HG03066 (cell line): ENCODE results near the gene CYBC1.
"Not testable (repeated sequence)": the region's sequence is repeated elsewhere in the genome, so short reads cannot be mapped to it uniquely, and the experiment has no call there.

Experiments
- ATAC-seq: cut with Tn5 transposase; IDR thresholded peaks from one replicate; pipeline ENCODE4 v1.9.1; 2021; ENCODE audit warnings: low read depth; ENCODE audit not compliant: unreplicated experiment

The CYBC1 gene

GRCh38 chr17:82480318-82480717 is 29.8 kb upstream of the CYBC1 start:
- ATAC-seq: no peak

- ATAC-seq: no peak
Observed at GRCh38 chr17:82479602-82480001, 29.1 kb upstream of the CYBC1 start.

- ATAC-seq: no peak
Observed at GRCh38 chr17:82477934-82478333, 27.4 kb upstream of the CYBC1 start.

- ATAC-seq: no peak
Observed at GRCh38 chr17:82475458-82475857, 24.9 kb upstream of the CYBC1 start.

- no peak for ATAC-seq
Observed at GRCh38 chr17:82474223-82475010, 23.9 kb upstream of the CYBC1 start.

GRCh38 chr17:82470065-82470464 is 19.5 kb upstream of the CYBC1 start:
- no peak for ATAC-seq

- ATAC-seq: no peak
Observed at GRCh38 chr17:82468692-82469091, 18.1 kb upstream of the CYBC1 start.

GRCh38 chr17:82465023-82465603 is 14.6 kb upstream of the CYBC1 start:
- ATAC-seq: no peak

GRCh38 chr17:82464567-82464929 is 14.0 kb upstream of the CYBC1 start:
- ATAC-seq: no peak

GRCh38 chr17:82463925-82464566 is 13.5 kb upstream of the CYBC1 start:
- no peak for ATAC-seq

GRCh38 chr17:82463391-82463790 is 12.8 kb upstream of the CYBC1 start:
- ATAC-seq: no peak

- no peak for ATAC-seq
Observed at GRCh38 chr17:82461827-82462524, 11.4 kb upstream of the CYBC1 start.

GRCh38 chr17:82459936-82460335 is 9.4 kb upstream of the CYBC1 start:
- ATAC-seq: not testable (repeated sequence)

GRCh38 chr17:82458885-82459424 is 8.4 kb upstream of the CYBC1 start:
- peak; percentile 13 for ATAC-seq

- ATAC-seq: peak; percentile 95
Observed at GRCh38 chr17:82458179-82458884, 7.8 kb upstream of the CYBC1 start, which contains the start of gene NARF. NARF (plus strand) TSS chr17:82458741; CDS start chr17:82458804, 63 bp downstream.

- no peak for ATAC-seq
Observed at GRCh38 chr17:82457929-82458178, 7.3 kb upstream of the CYBC1 start.

GRCh38 chr17:82457073-82457928 is 6.7 kb upstream of the CYBC1 start:
- ATAC-seq: no peak

- not testable (repeated sequence) for ATAC-seq
Observed at GRCh38 chr17:82453706-82454105, 3.2 kb upstream of the CYBC1 start.

GRCh38 chr17:82453151-82453550 is 2.6 kb upstream of the CYBC1 start:
- ATAC-seq: not testable (repeated sequence)

GRCh38 chr17:82452162-82452561 is 1.6 kb upstream of the CYBC1 start:
- no peak for ATAC-seq
